ENCODE measurements around the gene OR7D2. TPM values are rescaled to one million over a fixed set of nuclear protein-coding genes. Genes with fewer than 3 reads are reported as not detected.

The OR7D2 gene
- total RNA-seq, 5 donors from 2014 or later (not counting 1 experiment from before 2014, with no cell fraction given), result 1.4 to 1.6 TPM; not detected in 3

DNA sequence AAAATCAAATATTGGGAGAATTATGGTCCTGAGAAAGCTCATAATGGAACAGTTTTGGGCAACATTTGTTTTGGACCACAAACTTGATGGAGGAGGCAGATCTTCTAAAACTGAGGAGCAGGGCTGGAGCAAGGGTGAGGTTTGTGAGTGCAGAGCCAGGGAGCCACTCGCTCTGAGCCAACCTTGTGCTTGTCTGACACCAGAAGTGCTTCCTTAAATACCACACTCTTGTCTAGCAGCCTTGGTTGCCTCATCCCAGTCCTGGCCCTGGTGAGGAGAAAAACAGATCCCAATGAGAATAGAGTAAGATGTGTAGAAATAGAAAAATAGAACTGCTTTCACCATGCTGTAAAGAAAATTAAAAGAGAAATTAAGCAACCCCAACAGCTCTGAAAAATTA, 31.9 kb upstream of the OR7D2 start:
- H3K4me1 ChIP-seq (ENCODE audit: control insufficient read depth in 1 of 2, extremely low read depth in 1 of 2, insufficient read depth in 2 of 2, low read length in 2 of 2), result peaks cover 4 to 26% of the 10 kb centered on the region in 2 experiments
- no peak for ATAC-seq (replicated peaks in 1 of 4)
- H3K27me3 Mint-ChIP-seq, result no peaks in the 10 kb centered on the region
- no peaks in the 10 kb centered on the region for H3K27me3 ChIP-seq (replicated peaks in 1 of 2; ENCODE audit: control insufficient read depth in 2 of 2, extremely low read depth in 1 of 2, insufficient read depth in 2 of 2, low read length in 1 of 2)
- H3K9me3 Mint-ChIP-seq, result peaks cover 10 to 23% (median 13%) of the 10 kb centered on the region in 3 donors
- no peak for DNase-seq
- peaks cover 2% of the 10 kb centered on the region for H3K9me3 ChIP-seq
- peaks cover 81% of the 10 kb centered on the region for H3K36me3 Mint-ChIP-seq
- POLR2A ChIA-PET, result no interaction called here
- H3K36me3 ChIP-seq (ENCODE audit: control insufficient read depth in 2 of 2, extremely low read depth in 1 of 2, insufficient read depth in 1 of 2, low read length in 1 of 2), result peaks cover 9 to 24% of the 10 kb centered on the region in 2 donors
- H3K4me3 Mint-ChIP-seq, result no peak overlapping the region
- no peak overlapping the region for H3K27ac Mint-ChIP-seq
- H3K4me3 ChIP-seq (ENCODE audit: control insufficient read depth in 1 of 2, extremely low read depth in 1 of 2, low read length in 1 of 2), result no peak overlapping the region
- WGBS (ENCODE audit: insufficient coverage), result no CpG with 5 or more reads among the region's 1 CpG
- CTCF ChIA-PET, result no interaction called here
- H3K27ac ChIP-seq (ENCODE audit: low read length), result no peak overlapping the region
- H3K4me1 Mint-ChIP-seq, result peaks cover 65 to 77% (median 70%) of the 10 kb centered on the region in 3 donors

DNA sequence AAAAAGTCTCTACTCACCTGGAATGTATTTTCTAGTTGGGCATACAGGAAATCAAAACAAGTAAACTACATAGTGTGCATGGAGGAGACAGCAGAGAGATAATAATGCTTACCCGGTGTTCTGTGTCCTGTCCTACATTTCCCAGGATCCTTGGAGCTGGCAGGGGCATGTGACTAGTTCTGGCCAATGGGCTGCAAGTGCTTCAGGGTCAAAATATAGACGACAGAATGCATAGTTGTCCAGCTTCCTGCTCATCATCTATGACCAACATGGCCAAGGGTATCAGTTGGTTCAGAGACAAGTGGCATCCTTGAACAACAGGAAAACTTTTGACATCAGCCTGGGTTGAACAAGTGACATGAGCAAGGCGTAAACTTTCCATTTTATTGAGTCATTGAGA, 30.1 kb upstream of the OR7D2 start:
- POLR2A ChIA-PET, result no interaction called here
- peaks cover 67 to 75% (median 70%) of the 10 kb centered on the region in 3 donors for H3K4me1 Mint-ChIP-seq
- H3K27ac Mint-ChIP-seq, result no peak overlapping the region
- Histone ChIP-seq H3K4me3 (ENCODE audit: control insufficient read depth in 1 of 2, extremely low read depth in 1 of 2, low read length in 1 of 2) (no peak overlapping the region), H3K27me3 (replicated peaks in 1 of 2; ENCODE audit: control insufficient read depth in 2 of 2, extremely low read depth in 1 of 2, insufficient read depth in 2 of 2, low read length in 1 of 2) (no peaks in the 10 kb centered on the region), H3K9me3 (peaks cover 6% of the 10 kb centered on the region), H3K36me3 (ENCODE audit: control insufficient read depth in 2 of 2, extremely low read depth in 1 of 2, insufficient read depth in 1 of 2, low read length in 1 of 2) (peaks cover 4 to 33% of the 10 kb centered on the region in 2 donors), H3K4me1 (ENCODE audit: control insufficient read depth in 1 of 2, extremely low read depth in 1 of 2, insufficient read depth in 2 of 2, low read length in 2 of 2) (peaks cover 0 to 22% of the 10 kb centered on the region in 2 experiments), H3K27ac (ENCODE audit: low read length) (no peak overlapping the region)
- H3K4me3 Mint-ChIP-seq, result no peak overlapping the region
- ATAC-seq (replicated peaks in 1 of 4) (no peak), DNase-seq (no peak)
- no peaks in the 10 kb centered on the region for H3K27me3 Mint-ChIP-seq
- H3K36me3 Mint-ChIP-seq, result peaks cover 85% of the 10 kb centered on the region
- WGBS (ENCODE audit: insufficient coverage), result 94% methylated on average over 2 of the region's 3 CpGs
- peaks cover 13 to 23% (median 21%) of the 10 kb centered on the region in 3 donors for H3K9me3 Mint-ChIP-seq
- CTCF ChIA-PET, result no interaction called here

DNA sequence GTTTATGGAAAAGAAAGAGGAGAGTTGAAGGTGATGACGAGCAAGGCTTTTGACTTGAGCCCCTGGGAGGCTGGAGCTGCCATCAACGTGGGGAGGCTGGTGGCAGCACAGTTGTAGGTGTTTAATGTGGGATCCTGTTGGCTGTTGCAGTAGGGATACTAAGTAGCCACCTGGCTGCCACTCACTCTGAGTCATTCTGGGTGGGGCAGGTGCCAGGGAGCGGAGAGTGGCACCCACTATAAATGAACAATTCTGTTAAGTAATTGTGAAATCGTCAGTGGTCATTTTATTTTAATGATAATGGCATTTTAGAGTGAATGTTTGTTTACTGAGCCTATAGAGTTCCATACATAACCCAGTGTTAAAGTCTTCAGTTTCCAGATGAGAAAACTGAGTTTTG, 28.8 kb upstream of the OR7D2 start:
- CTCF ChIA-PET, result no interaction called here
- ATAC-seq (replicated peaks in 1 of 4) (no peak), DNase-seq (no peak)
- peak overlapping the region in 1 of 3 donors; percentile 34 for H3K4me3 Mint-ChIP-seq
- no peaks in the 10 kb centered on the region for H3K27me3 Mint-ChIP-seq
- Histone ChIP-seq H3K4me3 (ENCODE audit: control insufficient read depth in 1 of 2, extremely low read depth in 1 of 2, low read length in 1 of 2) (no peak overlapping the region), H3K27me3 (replicated peaks in 1 of 2; ENCODE audit: control insufficient read depth in 2 of 2, extremely low read depth in 1 of 2, insufficient read depth in 2 of 2, low read length in 1 of 2) (no peaks in the 10 kb centered on the region), H3K9me3 (peaks cover 4% of the 10 kb centered on the region), H3K36me3 (ENCODE audit: control insufficient read depth in 2 of 2, extremely low read depth in 1 of 2, insufficient read depth in 1 of 2, low read length in 1 of 2) (peaks cover 3 to 36% of the 10 kb centered on the region in 2 donors), H3K27ac (ENCODE audit: low read length) (no peak overlapping the region), H3K4me1 (ENCODE audit: control insufficient read depth in 1 of 2, extremely low read depth in 1 of 2, insufficient read depth in 2 of 2, low read length in 2 of 2) (peaks cover 0 to 22% of the 10 kb centered on the region in 2 experiments)
- peak overlapping the region in 1 of 2 donors; percentile 16 for H3K27ac Mint-ChIP-seq
- H3K4me1 Mint-ChIP-seq, result peaks cover 67 to 76% (median 76%) of the 10 kb centered on the region in 3 donors
- WGBS (ENCODE audit: insufficient coverage), result 66% methylated on average over 2 of the region's 4 CpGs
- POLR2A ChIA-PET, result no interaction called here
- peaks cover 85% of the 10 kb centered on the region for H3K36me3 Mint-ChIP-seq
- peaks cover 9 to 17% (median 15%) of the 10 kb centered on the region in 3 donors for H3K9me3 Mint-ChIP-seq

DNA sequence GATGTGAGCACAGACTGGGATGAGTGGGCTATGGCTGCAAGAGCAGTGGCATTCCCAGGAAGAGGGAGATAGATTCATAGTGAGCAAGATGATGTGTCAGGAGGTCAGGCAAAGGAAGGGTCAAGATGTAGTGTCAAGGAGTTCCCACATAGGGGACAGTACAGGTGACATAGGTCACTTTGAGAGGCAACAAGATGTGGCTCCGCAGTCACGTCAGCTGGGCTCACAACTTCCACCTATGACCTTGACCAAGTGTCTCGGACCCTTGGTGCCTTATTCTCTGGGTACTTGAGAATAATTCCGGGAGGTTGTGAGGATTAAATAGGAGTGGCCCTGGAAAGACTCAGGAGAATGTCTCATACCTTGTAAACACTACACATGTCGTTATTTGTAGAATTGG, 28.1 kb upstream of the OR7D2 start:
- Histone ChIP-seq H3K27me3 (replicated peaks in 1 of 2; ENCODE audit: control insufficient read depth in 2 of 2, extremely low read depth in 1 of 2, insufficient read depth in 2 of 2, low read length in 1 of 2) (no peaks in the 10 kb centered on the region), H3K9me3 (peaks cover 4% of the 10 kb centered on the region), H3K4me1 (ENCODE audit: control insufficient read depth in 1 of 2, extremely low read depth in 1 of 2, insufficient read depth in 2 of 2, low read length in 2 of 2) (peaks cover 0 to 22% of the 10 kb centered on the region in 2 experiments), H3K36me3 (ENCODE audit: control insufficient read depth in 2 of 2, extremely low read depth in 1 of 2, insufficient read depth in 1 of 2, low read length in 1 of 2) (peaks cover 0 to 31% of the 10 kb centered on the region in 2 donors), H3K4me3 (ENCODE audit: control insufficient read depth in 1 of 2, extremely low read depth in 1 of 2, low read length in 1 of 2) (no peak overlapping the region), H3K27ac (ENCODE audit: low read length) (no peak overlapping the region)
- no CpG with 5 or more reads among the region's 5 CpGs for WGBS (ENCODE audit: insufficient coverage)
- ATAC-seq (replicated peaks in 1 of 4) (no peak), DNase-seq (no peak)
- H3K27ac Mint-ChIP-seq, result no peak overlapping the region
- peaks cover 73 to 79% (median 77%) of the 10 kb centered on the region in 3 donors for H3K4me1 Mint-ChIP-seq
- H3K27me3 Mint-ChIP-seq, result no peaks in the 10 kb centered on the region
- ChIA-PET POLR2A (no interaction called here), CTCF (no interaction called here)
- peak overlapping the region in 2 of 3 donors; percentile 21 to 34 for H3K4me3 Mint-ChIP-seq
- peaks cover 5 to 15% (median 10%) of the 10 kb centered on the region in 3 donors for H3K9me3 Mint-ChIP-seq
- peaks cover 85% of the 10 kb centered on the region for H3K36me3 Mint-ChIP-seq

DNA sequence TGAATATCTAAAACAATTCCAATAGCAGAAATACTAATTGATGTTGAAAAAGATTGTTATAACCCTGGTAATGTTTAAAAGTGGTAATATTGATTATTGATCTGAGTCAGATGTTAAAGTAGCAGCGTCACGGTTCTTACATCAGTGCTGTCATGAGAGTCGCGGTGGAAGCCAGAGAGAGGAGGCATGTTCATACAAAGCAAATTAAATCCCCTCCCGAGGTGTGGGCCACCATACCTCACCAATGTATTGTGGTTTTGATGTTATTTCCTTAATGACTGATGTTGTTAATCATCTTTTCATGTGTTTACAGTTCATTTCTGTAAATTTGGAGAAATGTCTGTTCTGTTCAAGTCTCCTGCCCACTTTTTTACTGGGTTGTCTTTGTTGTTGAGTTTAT, 27.4 kb upstream of the OR7D2 start:
- Mint-ChIP-seq H3K4me3 (peak overlapping the region in 1 of 3 donors; percentile 34), H3K27ac (no peak overlapping the region), H3K4me1 (peaks cover 73 to 84% (median 77%) of the 10 kb centered on the region in 3 donors), H3K9me3 (peaks cover 5 to 14% (median 9%) of the 10 kb centered on the region in 3 donors), H3K27me3 (no peaks in the 10 kb centered on the region), H3K36me3 (peaks cover 88% of the 10 kb centered on the region)
- peaks cover 0 to 22% of the 10 kb centered on the region in 2 experiments for H3K4me1 ChIP-seq (ENCODE audit: control insufficient read depth in 1 of 2, extremely low read depth in 1 of 2, insufficient read depth in 2 of 2, low read length in 2 of 2)
- H3K27ac ChIP-seq (ENCODE audit: low read length), result no peak overlapping the region
- H3K36me3 ChIP-seq (ENCODE audit: control insufficient read depth in 2 of 2, extremely low read depth in 1 of 2, insufficient read depth in 1 of 2, low read length in 1 of 2), result peaks cover 0 to 37% of the 10 kb centered on the region in 2 donors
- POLR2A ChIA-PET, result no interaction called here
- H3K9me3 ChIP-seq, result peaks cover 4% of the 10 kb centered on the region
- DNase-seq, result peak in 5 of 35 experiments; percentile 12 to 31 (median 16)
- ATAC-seq (replicated peaks in 1 of 4), result peak in 1 of 4 experiments; percentile 40
- CTCF ChIA-PET, result no interaction called here
- H3K27me3 ChIP-seq (replicated peaks in 1 of 2; ENCODE audit: control insufficient read depth in 2 of 2, extremely low read depth in 1 of 2, insufficient read depth in 2 of 2, low read length in 1 of 2), result no peaks in the 10 kb centered on the region
- no peak overlapping the region for H3K4me3 ChIP-seq (ENCODE audit: control insufficient read depth in 1 of 2, extremely low read depth in 1 of 2, low read length in 1 of 2)
- WGBS (ENCODE audit: insufficient coverage), result no CpG with 5 or more reads among the region's 5 CpGs

DNA sequence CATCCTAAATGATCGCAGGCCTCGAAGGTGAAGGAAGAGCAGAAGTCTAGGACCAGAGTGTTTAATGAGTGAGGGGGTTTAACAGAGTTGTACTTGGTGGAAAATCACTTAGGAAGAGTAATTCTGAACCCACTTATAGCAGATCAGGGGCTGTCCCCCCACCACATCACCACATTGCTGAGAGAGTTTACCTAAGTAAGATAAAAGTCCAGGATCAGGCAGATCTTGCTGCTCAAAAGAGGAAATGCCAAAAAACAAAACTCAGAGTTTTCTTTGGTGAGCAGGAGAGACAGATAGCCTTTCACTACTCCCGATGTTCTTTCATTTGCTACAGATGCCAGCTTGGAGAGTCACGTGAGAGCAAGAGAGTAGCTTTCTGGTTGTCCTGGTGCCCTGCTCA, 23.2 kb upstream of the OR7D2 start:
- CTCF ChIA-PET, result no interaction called here
- WGBS (ENCODE audit: insufficient coverage), result 89% methylated on average over 2 of the region's 4 CpGs

More for the DNA sequence above, 23.2 kb upstream of the OR7D2 start:
- Mint-ChIP-seq H3K4me3 (no peak overlapping the region), H3K27me3 (no peaks in the 10 kb centered on the region), H3K27ac (peak overlapping the region; percentile 36 to 44), H3K9me3 (peaks cover 7 to 20% (median 13%) of the 10 kb centered on the region in 3 donors), H3K4me1 (peaks cover 38 to 52% (median 45%) of the 10 kb centered on the region in 3 donors), H3K36me3 (peaks cover 95% of the 10 kb centered on the region)
- Histone ChIP-seq H3K27ac (ENCODE audit: low read length) (no peak overlapping the region), H3K4me3 (ENCODE audit: control insufficient read depth in 1 of 2, extremely low read depth in 1 of 2, low read length in 1 of 2) (no peak overlapping the region), H3K27me3 (replicated peaks in 1 of 2; ENCODE audit: control insufficient read depth in 2 of 2, extremely low read depth in 1 of 2, insufficient read depth in 2 of 2, low read length in 1 of 2) (no peaks in the 10 kb centered on the region), H3K4me1 (ENCODE audit: control insufficient read depth in 1 of 2, extremely low read depth in 1 of 2, insufficient read depth in 2 of 2, low read length in 2 of 2) (peaks cover 0 to 5% of the 10 kb centered on the region in 2 experiments), H3K36me3 (ENCODE audit: control insufficient read depth in 2 of 2, extremely low read depth in 1 of 2, insufficient read depth in 1 of 2, low read length in 1 of 2) (peaks cover 23 to 62% of the 10 kb centered on the region in 2 donors), H3K9me3 (peaks cover 11% of the 10 kb centered on the region)
- ATAC-seq (replicated peaks in 1 of 4), result no peak
- no peak for DNase-seq
- POLR2A ChIA-PET, result no interaction called here

Data from T-cell (primary cell).